K562 (cell line): ENCODE data around the gene FBP1.

Experiments used
- EZH2 ChIP-seq: IDR thresholded peaks from 2 replicates; pipeline ENCODE4 v1.6.1; 2012; ENCODE audit warnings: low read depth, mild to moderate bottlenecking, inconsistent platforms, low read length, borderline replicate concordance
- NR2F6 ChIP-seq: fragments of 450-650 bp; formaldehyde crosslinking; IDR thresholded peaks from 2 replicates; pipeline ENCODE4 v1.4.0; 2020; ENCODE audit warnings: mild to moderate bottlenecking
- NRF1 ChIP-seq, 2 experiments: fragments of 450-650 bp; IDR thresholded peaks in 1 of 2; conservative IDR thresholded peaks in 1 of 2; 2 replicates each; pipeline ENCODE4 v1.6.1; 2014; ENCODE audit warnings: mild to moderate bottlenecking in 2 of 2
- PHTF2 ChIP-seq: fragments of 250-450 bp; sonication (Bioruptor Pico); IDR thresholded peaks from 2 replicates; pipeline ENCODE4 v1.5.0; 2021; ENCODE audit warnings: mild to moderate bottlenecking
- POLR2AphosphoS5 ChIP-seq: IDR thresholded peaks from 2 replicates; pipeline ENCODE4 v1.6.1; 2011; ENCODE audit warnings: mild to moderate bottlenecking, low read depth, low read length, moderate library complexity; ENCODE audit not compliant: control insufficient read depth, insufficient read depth
- REST ChIP-seq, 2 experiments: fragments of 450-650 bp; formaldehyde crosslinking in 1 of 2; IDR thresholded peaks; 2 replicates each; pipeline versions ENCODE4 v1.4.0 to v1.6.1; 2014 to 2020; ENCODE audit warnings: mild to moderate bottlenecking in 2 of 2, borderline replicate concordance in 1 of 2, low read depth in 1 of 2
- ZBTB33 ChIP-seq: sonication (generic); formaldehyde crosslinking; IDR thresholded peaks from 2 replicates; pipeline ENCODE4 v1.8.1; 2023; ENCODE audit warnings: mild to moderate bottlenecking, missing genetic modification reagents
- ZNF398 ChIP-seq: fragments of 250-450 bp; sonication (Bioruptor Pico); IDR thresholded peaks from 2 replicates; pipeline ENCODE4 v1.8.0; 2021; ENCODE audit warnings: moderate library complexity, mild to moderate bottlenecking, inconsistent platforms

- TF ChIP-seq ZNF398 (CRISPR knock-in tag), result no peak
- TF ChIP-seq REST (IDR thresholded peaks at IDR 0.05; ENCODE audit: borderline replicate concordance), result no peak
- TF ChIP-seq REST (CRISPR knock-in tag; IDR thresholded peaks at IDR 0.05; ENCODE audit: low read depth), result no peak
- no peak for TF ChIP-seq PHTF2 (CRISPR knock-in tag)
- TF ChIP-seq NRF1 (conservative IDR thresholded peaks at IDR 0.05 in 1 of 2, IDR thresholded peaks at IDR 0.05 in 1 of 2), result no peak
- TF ChIP-seq ZBTB33 (CRISPR knock-in tag), result no peak
- TF ChIP-seq EZH2, result no peak
- no peak for TF ChIP-seq POLR2AphosphoS5
- TF ChIP-seq NR2F6 (CRISPR knock-in tag), result no peak
These were observed 26.3 kb downstream of the FBP1 start for GRCh38 chr9:94613003-94613402.
